ENCODE data around the gene CCDC183. TPM values are rescaled to one million over a fixed set of nuclear protein-coding genes. Genes with fewer than 3 reads are reported as not detected.

The CCDC183 gene
- total RNA-seq, 1 experiment from 2014 or later, result not detected

GRCh38 chr9:136849038-136849959 lies 53.2 kb downstream of the CCDC183 start, which contains the start of gene PHPT1:
PHPT1 (plus strand) TSS chr9:136849409; CDS start chr9:136849431, 22 bp downstream.
- DNase-seq (ENCODE audit: low spot score), result peak; percentile 98

GRCh38 chr9:136849960-136850865 lies 54.1 kb downstream of the CCDC183 start:
- no peak for DNase-seq (ENCODE audit: low spot score)

- no peak for DNase-seq (ENCODE audit: low spot score)
Observed at GRCh38 chr9:136850866-136851775, 55.0 kb downstream of the CCDC183 start.

GRCh38 chr9:136851941-136852663 lies 56.0 kb downstream of the CCDC183 start, which contains the start of gene MAMDC4:
MAMDC4 (plus strand) TSS chr9:136852346; CDS start chr9:136852417, 71 bp downstream.
- no peak for DNase-seq (ENCODE audit: low spot score)

- DNase-seq (ENCODE audit: low spot score), result no peak
Observed at GRCh38 chr9:136852664-136853595, 56.8 kb downstream of the CCDC183 start.

- DNase-seq (ENCODE audit: low spot score), result no peak
Observed at GRCh38 chr9:136853596-136854112, 57.5 kb downstream of the CCDC183 start.

GRCh38 chr9:136854113-136854841 lies 58.1 kb downstream of the CCDC183 start:
- no peak for DNase-seq (ENCODE audit: low spot score)

GRCh38 chr9:136854842-136855460 lies 58.8 kb downstream of the CCDC183 start:
- no peak for DNase-seq (ENCODE audit: low spot score)

GRCh38 chr9:136855461-136856078 lies 59.4 kb downstream of the CCDC183 start:
- DNase-seq (ENCODE audit: low spot score), result no peak

GRCh38 chr9:136856079-136856476 lies 59.9 kb downstream of the CCDC183 start:
- no peak for DNase-seq (ENCODE audit: low spot score)

GRCh38 chr9:136856541-136857141 lies 60.5 kb downstream of the CCDC183 start:
- no peak for DNase-seq (ENCODE audit: low spot score)

- no peak for DNase-seq (ENCODE audit: low spot score)
Observed at GRCh38 chr9:136857166-136857565, 61.0 kb downstream of the CCDC183 start.

Other genes with a start within 250 kb of the CCDC183 start
- 60.2 and 76.5 TPM in 2 replicates for gene EGFL7, start 133.4 kb upstream of the CCDC183 start, total RNA-seq (2014; rRNA removed; shearing (Covaris generic))
- 32.3 and 33.8 TPM in 2 replicates for gene AGPAT2, start 108.9 kb upstream of the CCDC183 start, total RNA-seq (2014; rRNA removed; shearing (Covaris generic))
- 3.8 and 6.1 TPM in 2 replicates for gene DIPK1B, start 83.8 kb upstream of the CCDC183 start, total RNA-seq (2014; rRNA removed; shearing (Covaris generic))
- gene LCN10, start 53.4 kb upstream of the CCDC183 start, total RNA-seq (2014; rRNA removed; shearing (Covaris generic)), result not detected in 2 replicates
- not detected in 2 replicates for gene LCN6, start 47.8 kb upstream of the CCDC183 start, total RNA-seq (2014; rRNA removed; shearing (Covaris generic))
- gene LCN8, start 38.1 kb upstream of the CCDC183 start, total RNA-seq (2014; rRNA removed; shearing (Covaris generic)), result not detected in 2 replicates
- gene LCN15, start 31.8 kb upstream of the CCDC183 start, total RNA-seq (2014; rRNA removed; shearing (Covaris generic)), result not detected in 2 replicates
- 87.0 and 93.0 TPM in 2 replicates for gene TMEM141, start 5.0 kb upstream of the CCDC183 start, total RNA-seq (2014; rRNA removed; shearing (Covaris generic))
- 23.6 and 35.0 TPM in 2 replicates for gene RABL6, start 11.6 kb downstream of the CCDC183 start, total RNA-seq (2014; rRNA removed; shearing (Covaris generic))
- gene AJM1, start 46.1 kb downstream of the CCDC183 start, total RNA-seq (2014; rRNA removed; shearing (Covaris generic)), result 0.06 and 0.21 TPM in 2 replicates
- 100 and 119 TPM in 2 replicates for gene PHPT1, start 53.1 kb downstream of the CCDC183 start, total RNA-seq (2014; rRNA removed; shearing (Covaris generic))
- gene MAMDC4, start 56.0 kb downstream of the CCDC183 start, total RNA-seq (2014; rRNA removed; shearing (Covaris generic)), result 0.12 and 0.15 TPM in 2 replicates
- 458 and 510 TPM in 2 replicates for gene EDF1, start 70.0 kb downstream of the CCDC183 start, total RNA-seq (2014; rRNA removed; shearing (Covaris generic))
- gene TRAF2, start 90.2 kb downstream of the CCDC183 start, total RNA-seq (2014; rRNA removed; shearing (Covaris generic)), result 8.1 and 11.3 TPM in 2 replicates
- gene FBXW5, start 148.4 kb downstream of the CCDC183 start, total RNA-seq (2014; rRNA removed; shearing (Covaris generic)), result 56.2 and 83.0 TPM in 2 replicates
- not detected in 2 replicates for gene C8G, start 148.9 kb downstream of the CCDC183 start, total RNA-seq (2014; rRNA removed; shearing (Covaris generic))
- gene LCN12, start 155.9 kb downstream of the CCDC183 start, total RNA-seq (2014; rRNA removed; shearing (Covaris generic)), result not detected in 2 replicates
- gene PTGDS, start 181.2 kb downstream of the CCDC183 start, total RNA-seq (2014; rRNA removed; shearing (Covaris generic)), result not detected in 2 replicates
- gene LCNL1, start 186.7 kb downstream of the CCDC183 start, total RNA-seq (2014; rRNA removed; shearing (Covaris generic)), result not detected in 2 replicates
- 32.0 and 41.3 TPM in 2 replicates for gene PAXX, start 196.1 kb downstream of the CCDC183 start, total RNA-seq (2014; rRNA removed; shearing (Covaris generic))
- gene CLIC3, start 200.2 kb downstream of the CCDC183 start, total RNA-seq (2014; rRNA removed; shearing (Covaris generic)), result 0.64 TPM in 1 of 2 replicates, not detected in the other
- gene ABCA2, start 231.9 kb downstream of the CCDC183 start, total RNA-seq (2014; rRNA removed; shearing (Covaris generic)), result 4.9 and 22.4 TPM in 2 replicates
- gene FUT7, start 235.8 kb downstream of the CCDC183 start, total RNA-seq (2014; rRNA removed; shearing (Covaris generic)), result not detected in 2 replicates
- 1.2 and 4.1 TPM in 2 replicates for gene NPDC1, start 249.8 kb downstream of the CCDC183 start, total RNA-seq (2014; rRNA removed; shearing (Covaris generic))

All from H4 (cell line).